Epithelial cell of proximal tubule (primary cell): ENCODE data around the gene IER5. TPM values are rescaled to one million over a fixed set of nuclear protein-coding genes. Genes with fewer than 3 reads are reported as not detected.

Experiments
- DNase-seq: peaks from one replicate; pipeline ENCODE4 v3.0.0-alpha.2; 2011; ENCODE audit warnings: low read depth
- H3K4me3 ChIP-seq: 2 replicates; pipeline ENCODE4 v1.5.1; 2011; ENCODE audit warnings: low read depth, mild to moderate bottlenecking, low read length
- total RNA-seq: library from RNA; depleted of rRNA; stranded (reverse); fragments of >200 nt; gene quantifications from 2 replicates; pipeline ENCODE4 v1.2.3, GENCODE V29; 2015
- TF ChIP-seq, protein P1 (sequence below): conservative IDR thresholded peaks from 2 replicates; pipeline ENCODE4 v1.5.1; 2012; ENCODE audit warnings: low read depth, mild to moderate bottlenecking, low read length

Gene IER5
- total RNA-seq, 1 donor from 2014 or later = 43.0 TPM

DNA sequence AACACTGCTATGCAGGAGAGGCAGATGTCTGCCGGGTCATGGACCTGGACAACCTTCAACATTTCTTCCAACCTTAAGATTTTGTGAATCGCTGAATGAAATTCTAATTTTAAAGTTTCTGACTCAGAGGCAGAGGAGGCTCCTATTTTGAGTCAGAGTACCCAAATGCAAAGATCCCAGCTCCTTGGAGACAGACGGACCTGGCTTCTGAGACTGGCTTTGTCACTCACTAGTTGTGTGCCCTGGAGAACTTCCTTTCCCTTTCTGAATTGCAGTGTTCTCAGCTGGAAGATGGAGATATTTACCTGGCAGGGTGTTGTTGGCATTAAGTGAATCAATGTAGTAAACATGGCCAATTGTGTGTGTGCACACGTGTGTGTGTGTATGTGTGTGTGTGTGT, 51.9 kb downstream of the IER5 start:
- no peak overlapping the region for H3K4me3 ChIP-seq
- TF ChIP-seq, protein P1, sequence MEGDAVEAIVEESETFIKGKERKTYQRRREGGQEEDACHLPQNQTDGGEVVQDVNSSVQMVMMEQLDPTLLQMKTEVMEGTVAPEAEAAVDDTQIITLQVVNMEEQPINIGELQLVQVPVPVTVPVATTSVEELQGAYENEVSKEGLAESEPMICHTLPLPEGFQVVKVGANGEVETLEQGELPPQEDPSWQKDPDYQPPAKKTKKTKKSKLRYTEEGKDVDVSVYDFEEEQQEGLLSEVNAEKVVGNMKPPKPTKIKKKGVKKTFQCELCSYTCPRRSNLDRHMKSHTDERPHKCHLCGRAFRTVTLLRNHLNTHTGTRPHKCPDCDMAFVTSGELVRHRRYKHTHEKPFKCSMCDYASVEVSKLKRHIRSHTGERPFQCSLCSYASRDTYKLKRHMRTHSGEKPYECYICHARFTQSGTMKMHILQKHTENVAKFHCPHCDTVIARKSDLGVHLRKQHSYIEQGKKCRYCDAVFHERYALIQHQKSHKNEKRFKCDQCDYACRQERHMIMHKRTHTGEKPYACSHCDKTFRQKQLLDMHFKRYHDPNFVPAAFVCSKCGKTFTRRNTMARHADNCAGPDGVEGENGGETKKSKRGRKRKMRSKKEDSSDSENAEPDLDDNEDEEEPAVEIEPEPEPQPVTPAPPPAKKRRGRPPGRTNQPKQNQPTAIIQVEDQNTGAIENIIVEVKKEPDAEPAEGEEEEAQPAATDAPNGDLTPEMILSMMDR = no peak
- no peak for DNase-seq

DNA sequence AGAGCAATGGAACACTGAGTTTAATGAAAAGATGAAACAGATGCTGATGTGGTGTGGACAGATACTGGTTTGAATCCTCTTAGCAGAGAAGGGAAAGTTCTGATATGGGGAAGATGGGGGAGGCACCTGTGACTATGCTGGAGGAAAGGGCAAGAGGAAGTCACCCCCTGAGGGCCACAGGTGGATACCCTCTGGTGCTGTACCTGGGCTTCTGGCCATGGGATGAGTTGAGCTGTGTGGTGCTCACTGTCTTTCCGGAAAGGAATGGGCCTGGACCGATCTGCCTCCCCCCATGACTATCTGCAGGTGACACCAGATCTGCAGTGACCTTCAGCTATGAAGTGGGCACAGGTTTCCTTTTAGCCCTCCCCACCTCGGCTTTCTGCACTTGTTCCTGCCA, 52.4 kb downstream of the IER5 start:
- TF ChIP-seq, protein P1 = no peak
- DNase-seq = no peak

DNA sequence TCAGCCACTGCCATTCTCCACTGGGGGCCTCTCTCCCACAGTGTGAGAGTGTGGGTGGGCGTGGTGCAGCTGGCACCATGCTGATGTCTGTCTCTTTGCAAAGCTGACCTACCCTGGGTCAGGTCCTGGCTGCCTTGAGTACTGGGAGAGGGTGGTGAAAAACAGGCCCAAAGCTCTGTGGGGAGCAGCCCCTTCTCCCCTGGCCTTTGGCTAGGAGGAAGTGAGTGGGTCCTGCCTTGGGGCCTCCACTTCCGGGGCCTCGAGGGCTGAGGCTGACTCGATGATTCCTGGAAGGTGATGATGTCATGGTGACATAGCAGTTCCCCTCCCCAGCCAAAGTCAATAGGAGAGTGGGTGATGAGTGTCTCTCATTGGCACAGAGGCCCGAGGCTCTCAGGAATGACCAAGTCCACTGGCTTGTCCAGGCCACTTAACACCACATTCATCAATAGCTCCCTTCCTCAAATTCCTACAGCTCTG, 53.0 kb downstream of the IER5 start:
- no peak for DNase-seq

More for the DNA sequence above, 52.4 kb downstream of the IER5 start:
- H3K4me3 ChIP-seq = no peak overlapping the region

More for the DNA sequence above, 53.0 kb downstream of the IER5 start:
- TF ChIP-seq, protein P1 = no peak
- no peak overlapping the region for H3K4me3 ChIP-seq

Other genes with a start within 250 kb of the IER5 start
- gene KIAA1614, start 175.8 kb upstream of the IER5 start, total RNA-seq = 1.7 and 5.1 TPM in 2 replicates
- gene STX6, start 65.8 kb upstream of the IER5 start, total RNA-seq = 13.0 and 19.7 TPM in 2 replicates
- 0.29 and 0.87 TPM in 2 replicates for gene MR1, start 54.7 kb upstream of the IER5 start, total RNA-seq